Measurements from ENCODE around the gene NEAT1.

DNA sequence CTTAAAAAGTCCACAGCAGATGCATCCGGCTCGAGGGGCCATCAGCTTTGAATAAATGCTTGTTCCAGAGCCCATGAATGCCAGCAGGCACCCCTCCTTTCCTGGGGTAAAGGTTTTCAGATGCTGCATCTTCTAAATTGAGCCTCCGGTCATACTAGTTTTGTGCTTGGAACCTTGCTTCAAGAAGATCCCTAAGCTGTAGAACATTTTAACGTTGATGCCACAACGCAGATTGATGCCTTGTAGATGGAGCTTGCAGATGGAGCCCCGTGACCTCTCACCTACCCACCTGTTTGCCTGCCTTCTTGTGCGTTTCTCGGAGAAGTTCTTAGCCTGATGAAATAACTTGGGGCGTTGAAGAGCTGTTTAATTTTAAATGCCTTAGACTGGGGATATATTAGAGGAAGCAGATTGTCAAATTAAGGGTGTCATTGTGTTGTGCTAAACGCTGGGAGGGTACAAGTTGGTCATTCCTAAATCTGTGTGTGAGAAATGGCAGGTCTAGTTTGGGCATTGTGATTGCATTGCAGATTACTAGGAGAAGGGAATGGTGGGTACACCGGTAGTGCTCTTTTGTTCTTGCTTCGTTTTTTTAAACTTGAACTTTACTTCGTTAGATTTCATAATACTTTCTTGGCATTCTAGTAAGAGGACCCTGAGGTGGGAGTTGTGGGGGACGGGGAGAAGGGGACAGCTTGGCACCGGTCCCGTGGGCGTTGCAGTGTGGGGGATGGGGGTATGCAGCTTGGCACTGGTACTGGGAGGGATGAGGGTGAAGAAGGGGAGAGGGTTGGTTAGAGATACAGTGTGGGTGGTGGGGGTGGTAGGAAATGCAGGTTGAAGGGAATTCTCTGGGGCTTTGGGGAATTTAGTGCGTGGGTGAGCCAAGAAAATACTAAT lies 1.9 kb downstream of the NEAT1 start:
- TF ChIP-seq POLR2AphosphoS5 (IDR thresholded peaks at IDR 0.05; ENCODE audit: low read depth, low read length) = peak; percentile 43
- TF ChIP-seq SIN3A (IDR thresholded peaks at IDR 0.05; ENCODE audit: borderline replicate concordance, insufficient read depth, low read length) = no peak; the same call in 1 of the 2 replicates
- no peak for TF ChIP-seq TAF1 (IDR thresholded peaks at IDR 0.05; ENCODE audit: borderline replicate concordance, insufficient read depth, low read length)
